Right lobe of liver (tissue), 4 donors: ENCODE measurements around the gene KCNMA1.

Source experiments
- POLR2A ChIP-seq: fragments of 450-650 bp; IDR thresholded peaks from one replicate; pipeline ENCODE4 v1.6.1; 2017; ENCODE audit warnings: antibody characterized with exemption, mild to moderate bottlenecking
- TF ChIP-seq, protein P1 (sequence below), 4 donors: fragments of 200-600 bp in 3 of 4; fragments of 450-650 bp in 1 of 4; IDR thresholded peaks; one replicate each; pipeline versions ENCODE4 v1.5.1 to v1.8.0; 2016 to 2022; ENCODE audit warnings: antibody characterized with exemption in 4 of 4, mild to moderate bottlenecking in 2 of 4
- donor health status: DM: no; HTN: no; CAD: no.
- donor health status: DM: no; HTN: no; CAD: no.
- donor health status: DM: no; HTN: yes; CAD: no.

DNA sequence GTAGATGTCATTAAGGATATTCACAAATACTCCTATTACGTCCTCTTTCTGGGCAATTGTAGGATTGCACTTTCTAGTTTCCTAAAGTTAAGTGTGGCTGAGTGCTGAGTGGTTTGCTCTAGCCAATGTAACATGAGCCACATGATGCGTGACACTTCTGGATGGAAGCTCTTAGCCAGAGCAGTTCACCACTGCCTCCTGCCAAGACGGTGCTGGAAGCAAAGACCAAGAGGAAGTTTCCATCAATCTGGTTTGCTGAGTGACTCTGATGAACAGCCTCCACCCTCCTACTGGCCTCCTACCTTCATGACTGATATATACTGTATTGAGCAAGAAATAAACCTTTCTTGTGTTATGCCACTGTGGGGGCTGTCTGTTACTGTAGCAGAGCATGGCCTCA lies 318.1 kb downstream of the KCNMA1 start:
- TF ChIP-seq, protein P1, sequence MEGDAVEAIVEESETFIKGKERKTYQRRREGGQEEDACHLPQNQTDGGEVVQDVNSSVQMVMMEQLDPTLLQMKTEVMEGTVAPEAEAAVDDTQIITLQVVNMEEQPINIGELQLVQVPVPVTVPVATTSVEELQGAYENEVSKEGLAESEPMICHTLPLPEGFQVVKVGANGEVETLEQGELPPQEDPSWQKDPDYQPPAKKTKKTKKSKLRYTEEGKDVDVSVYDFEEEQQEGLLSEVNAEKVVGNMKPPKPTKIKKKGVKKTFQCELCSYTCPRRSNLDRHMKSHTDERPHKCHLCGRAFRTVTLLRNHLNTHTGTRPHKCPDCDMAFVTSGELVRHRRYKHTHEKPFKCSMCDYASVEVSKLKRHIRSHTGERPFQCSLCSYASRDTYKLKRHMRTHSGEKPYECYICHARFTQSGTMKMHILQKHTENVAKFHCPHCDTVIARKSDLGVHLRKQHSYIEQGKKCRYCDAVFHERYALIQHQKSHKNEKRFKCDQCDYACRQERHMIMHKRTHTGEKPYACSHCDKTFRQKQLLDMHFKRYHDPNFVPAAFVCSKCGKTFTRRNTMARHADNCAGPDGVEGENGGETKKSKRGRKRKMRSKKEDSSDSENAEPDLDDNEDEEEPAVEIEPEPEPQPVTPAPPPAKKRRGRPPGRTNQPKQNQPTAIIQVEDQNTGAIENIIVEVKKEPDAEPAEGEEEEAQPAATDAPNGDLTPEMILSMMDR (IDR thresholded peaks at IDR 0.05), result no peak
- no peak for TF ChIP-seq POLR2A
